HepG2 (cell line): ENCODE data around the gene S100A16. TPM values are rescaled to one million over a fixed set of nuclear protein-coding genes. Genes with fewer than 3 reads are reported as not detected.

Experiments
- ARID2 ChIP-seq: sonication (generic); formaldehyde crosslinking; IDR thresholded peaks from 2 replicates; pipeline ENCODE4 v1.8.1; 2022; ENCODE audit warnings: mild to moderate bottlenecking, missing genetic modification reagents, borderline replicate concordance
- ELF4 ChIP-seq: sonication (generic); formaldehyde crosslinking; IDR thresholded peaks from 2 replicates; pipeline ENCODE4 v1.5.0; 2020; ENCODE audit warnings: missing genetic modification reagents, mild to moderate bottlenecking, moderate library complexity, borderline replicate concordance
- ERF ChIP-seq: IDR thresholded peaks from 2 replicates; pipeline ENCODE4 v1.6.1; 2018; ENCODE audit warnings: missing biosample characterization, missing genetic modification reagents
- GATA4 ChIP-seq: sonication (generic); IDR thresholded peaks from 2 replicates; pipeline ENCODE4 v1.6.1; 2016; ENCODE audit warnings: antibody characterized with exemption, low read depth, borderline replicate concordance
- GLI4 ChIP-seq: sonication (generic); formaldehyde crosslinking; IDR thresholded peaks from 2 replicates; pipeline ENCODE4 v1.5.1; 2020; ENCODE audit warnings: missing genetic modification reagents, mild to moderate bottlenecking, moderate library complexity, borderline replicate concordance
- HES4 ChIP-seq: sonication (generic); formaldehyde crosslinking; IDR thresholded peaks from 2 replicates; pipeline ENCODE4 v1.9.0; 2021; ENCODE audit warnings: mild to moderate bottlenecking, missing genetic modification reagents, borderline replicate concordance
- MLLT10 ChIP-seq: sonication (generic); formaldehyde crosslinking; IDR thresholded peaks from 2 replicates; pipeline ENCODE4 v1.4.0; 2020; ENCODE audit warnings: missing genetic modification reagents
- NONO ChIP-seq, 2 experiments: fragments of 450-650 bp in 1 of 2; sonication (generic) in 1 of 2; formaldehyde crosslinking in 1 of 2; IDR thresholded peaks in 1 of 2; conservative IDR thresholded peaks in 1 of 2; 2 replicates each; pipeline versions ENCODE4 v1.6.1 to v1.8.0; 2017 to 2022; ENCODE audit warnings: mild to moderate bottlenecking in 1 of 2, missing genetic modification reagents in 1 of 2, moderate library complexity in 1 of 2
- SETDB1 ChIP-seq: sonication (generic); formaldehyde crosslinking; IDR thresholded peaks from 2 replicates; pipeline ENCODE4 v1.5.1; 2020; ENCODE audit warnings: missing genetic modification reagents, mild to moderate bottlenecking, borderline replicate concordance
- TGIF2 ChIP-seq: IDR thresholded peaks from 2 replicates; pipeline ENCODE4 v1.6.1; 2016; ENCODE audit warnings: control low read depth, missing compliant biosample characterization
- ZKSCAN8 ChIP-seq: IDR thresholded peaks from 2 replicates; pipeline ENCODE4 v1.6.1; 2016; ENCODE audit warnings: borderline replicate concordance, missing genetic modification reagents, missing compliant biosample characterization
- ZNF101 ChIP-seq: sonication (generic); formaldehyde crosslinking; IDR thresholded peaks from 2 replicates; pipeline ENCODE4 v1.4.0; 2020; ENCODE audit warnings: mild to moderate bottlenecking, low read depth, missing genetic modification reagents, borderline replicate concordance
- ZNF143 ChIP-seq: sonication (generic); formaldehyde crosslinking; IDR thresholded peaks from 2 replicates; pipeline ENCODE4 v1.4.0; 2020; ENCODE audit warnings: missing genetic modification reagents
- ZNF224 ChIP-seq: sonication (generic); formaldehyde crosslinking; IDR thresholded peaks from 2 replicates; pipeline ENCODE4 v1.5.0; 2020; ENCODE audit warnings: mild to moderate bottlenecking, missing genetic modification reagents
- ZNF253 ChIP-seq: sonication (generic); formaldehyde crosslinking; IDR thresholded peaks from 2 replicates; pipeline ENCODE4 v1.8.0; 2022; ENCODE audit warnings: mild to moderate bottlenecking, missing genetic modification reagents, borderline replicate concordance
- ZNF317 ChIP-seq: sonication (generic); formaldehyde crosslinking; IDR thresholded peaks from 2 replicates; pipeline ENCODE4 v1.5.0; 2020; ENCODE audit warnings: mild to moderate bottlenecking, missing genetic modification reagents
- ZNF557 ChIP-seq: sonication (generic); formaldehyde crosslinking; IDR thresholded peaks from 2 replicates; pipeline ENCODE4 v1.4.0; 2020; ENCODE audit warnings: missing genetic modification reagents
- ZNF75D ChIP-seq: sonication (generic); formaldehyde crosslinking; IDR thresholded peaks from 2 replicates; pipeline ENCODE4 v1.8.1; 2023; ENCODE audit warnings: missing genetic modification reagents, mild to moderate bottlenecking, borderline replicate concordance
- ZNF790 ChIP-seq: sonication (generic); formaldehyde crosslinking; IDR thresholded peaks from 2 replicates; pipeline ENCODE4 v1.8.0; 2022; ENCODE audit warnings: missing genetic modification reagents, mild to moderate bottlenecking, borderline replicate concordance
- ZNF83 ChIP-seq: sonication (generic); formaldehyde crosslinking; IDR thresholded peaks from 2 replicates; pipeline ENCODE4 v1.4.0; 2020; ENCODE audit warnings: missing genetic modification reagents, mild to moderate bottlenecking, borderline replicate concordance
- ZSCAN30 ChIP-seq: sonication (generic); formaldehyde crosslinking; IDR thresholded peaks from 2 replicates; pipeline ENCODE4 v1.5.0; 2020; ENCODE audit warnings: mild to moderate bottlenecking, missing genetic modification reagents
- polyA plus RNA-seq, 8 experiments: library from polyadenylated mRNA; depleted of rRNA in 3 of 8; stranded (reverse) in 7 of 8; unstranded in 1 of 8; fragments of >200 nt; fragmentation: Illumina TruSeq in 4 of 8; extraction: Trizol in 4 of 8; gene quantifications; 2 replicates each; pipeline versions ENCODE4 v1.2.1 to v1.2.3, GENCODE V29; 2011 to 2016; ENCODE audit warnings: low read depth in 4 of 8, missing spikeins in 1 of 8, mixed read lengths in 1 of 8; ENCODE audit not compliant: insufficient read depth in 1 of 8
- total RNA-seq, 5 experiments: library from RNA; depleted of rRNA; stranded (reverse); fragments of >200 nt; fragmentation: Illumina TruSeq; extraction: Trizol; gene quantifications; 2 replicates each; pipeline ENCODE4 v1.2.3, GENCODE V29; 2016; ENCODE audit warnings: low read depth in 1 of 5
- TF ChIP-seq, protein P1 (sequence below): sonication (generic); formaldehyde crosslinking; IDR thresholded peaks from 2 replicates; pipeline ENCODE4 v1.4.0; 2020; ENCODE audit warnings: missing genetic modification reagents
- TF ChIP-seq, protein P2 (sequence below): sonication (generic); formaldehyde crosslinking; conservative IDR thresholded peaks from 2 replicates; pipeline ENCODE4 v1.4.0; 2020; ENCODE audit warnings: missing genetic modification reagents
- TF ChIP-seq, protein P3 (sequence below): sonication (generic); formaldehyde crosslinking; IDR thresholded peaks from 2 replicates; pipeline ENCODE4 v1.5.0; 2020; ENCODE audit warnings: missing genetic modification reagents

S100A16 gene
- total and polyA plus RNA-seq, 2 of the 13 experiments (the other 11 are each of a cell fraction or from before 2014, with no cell fraction given): 46.0 to 195 TPM

DNA sequence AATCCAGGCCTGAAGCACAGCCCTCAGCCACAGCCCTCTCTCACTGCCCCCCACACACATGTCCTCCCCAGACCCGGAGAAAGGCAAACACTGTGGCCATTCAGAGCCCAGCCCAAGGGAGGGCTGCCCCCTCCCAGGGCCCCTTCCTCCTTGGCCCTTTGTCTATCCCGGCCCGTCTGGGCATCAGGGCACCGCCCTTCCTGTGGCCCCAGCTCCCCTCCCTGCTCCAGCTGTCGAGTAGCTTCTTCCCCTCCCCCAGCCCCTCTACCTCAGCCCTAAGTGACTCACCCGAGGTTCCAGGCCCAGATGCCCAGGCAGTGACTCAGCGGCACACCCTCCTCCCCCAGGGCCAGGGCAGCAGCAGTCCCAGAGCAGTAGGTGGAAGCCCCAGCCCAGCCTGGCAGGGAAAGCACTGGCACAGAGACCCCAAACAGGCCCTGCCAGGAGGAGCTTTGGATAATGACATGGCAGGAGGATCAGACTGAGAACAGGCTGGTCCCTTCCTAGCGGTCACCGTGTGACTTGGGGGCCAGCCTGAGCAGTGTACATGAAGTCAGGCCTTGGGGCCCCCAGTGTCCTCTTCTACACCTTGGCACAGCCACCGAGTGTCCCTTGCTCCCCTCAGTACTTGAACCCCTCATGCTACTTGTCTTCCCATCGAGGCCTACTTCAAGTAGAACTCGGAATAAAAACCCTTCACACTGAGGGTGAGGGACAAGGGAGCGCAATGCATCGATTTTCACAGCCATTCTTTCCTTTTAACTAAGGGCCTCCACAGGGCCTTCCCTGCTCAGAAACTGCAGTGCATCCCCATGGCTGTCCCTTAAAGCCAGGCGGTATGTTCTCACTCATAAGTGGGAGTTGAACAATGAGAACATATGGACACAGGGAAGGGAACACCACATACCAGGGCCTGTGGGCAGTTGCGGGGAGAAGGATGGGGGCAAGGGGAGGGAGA, 46.2 kb downstream of the S100A16 start (continued):
- TF ChIP-seq, protein P1, sequence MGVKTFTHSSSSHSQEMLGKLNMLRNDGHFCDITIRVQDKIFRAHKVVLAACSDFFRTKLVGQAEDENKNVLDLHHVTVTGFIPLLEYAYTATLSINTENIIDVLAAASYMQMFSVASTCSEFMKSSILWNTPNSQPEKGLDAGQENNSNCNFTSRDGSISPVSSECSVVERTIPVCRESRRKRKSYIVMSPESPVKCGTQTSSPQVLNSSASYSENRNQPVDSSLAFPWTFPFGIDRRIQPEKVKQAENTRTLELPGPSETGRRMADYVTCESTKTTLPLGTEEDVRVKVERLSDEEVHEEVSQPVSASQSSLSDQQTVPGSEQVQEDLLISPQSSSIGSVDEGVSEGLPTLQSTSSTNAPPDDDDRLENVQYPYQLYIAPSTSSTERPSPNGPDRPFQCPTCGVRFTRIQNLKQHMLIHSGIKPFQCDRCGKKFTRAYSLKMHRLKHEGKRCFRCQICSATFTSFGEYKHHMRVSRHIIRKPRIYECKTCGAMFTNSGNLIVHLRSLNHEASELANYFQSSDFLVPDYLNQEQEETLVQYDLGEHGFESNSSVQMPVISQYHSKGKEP (CRISPR knock-in tag): no peak
- no peak for TF ChIP-seq TGIF2 (CRISPR knock-in tag)
- TF ChIP-seq ZNF317 (CRISPR knock-in tag): no peak
- TF ChIP-seq ZSCAN30: no peak
- TF ChIP-seq, protein P2, sequence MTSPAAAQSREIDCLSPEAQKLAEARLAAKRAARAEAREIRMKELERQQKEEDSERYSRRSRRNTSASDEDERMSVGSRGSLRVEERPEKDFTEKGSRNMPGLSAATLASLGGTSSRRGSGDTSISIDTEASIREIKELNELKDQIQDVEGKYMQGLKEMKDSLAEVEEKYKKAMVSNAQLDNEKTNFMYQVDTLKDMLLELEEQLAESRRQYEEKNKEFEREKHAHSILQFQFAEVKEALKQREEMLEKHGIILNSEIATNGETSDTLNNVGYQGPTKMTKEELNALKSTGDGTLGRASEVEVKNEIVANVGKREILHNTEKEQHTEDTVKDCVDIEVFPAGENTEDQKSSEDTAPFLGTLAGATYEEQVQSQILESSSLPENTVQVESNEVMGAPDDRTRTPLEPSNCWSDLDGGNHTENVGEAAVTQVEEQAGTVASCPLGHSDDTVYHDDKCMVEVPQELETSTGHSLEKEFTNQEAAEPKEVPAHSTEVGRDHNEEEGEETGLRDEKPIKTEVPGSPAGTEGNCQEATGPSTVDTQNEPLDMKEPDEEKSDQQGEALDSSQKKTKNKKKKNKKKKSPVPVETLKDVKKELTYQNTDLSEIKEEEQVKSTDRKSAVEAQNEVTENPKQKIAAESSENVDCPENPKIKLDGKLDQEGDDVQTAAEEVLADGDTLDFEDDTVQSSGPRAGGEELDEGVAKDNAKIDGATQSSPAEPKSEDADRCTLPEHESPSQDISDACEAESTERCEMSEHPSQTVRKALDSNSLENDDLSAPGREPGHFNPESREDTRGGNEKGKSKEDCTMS (CRISPR knock-in tag): no peak
- TF ChIP-seq ELF4 (CRISPR knock-in tag): no peak
- TF ChIP-seq ZKSCAN8 (CRISPR knock-in tag): no peak
- TF ChIP-seq ZNF790 (CRISPR knock-in tag): no peak
- TF ChIP-seq ZNF143 (CRISPR knock-in tag): no peak
- TF ChIP-seq MLLT10 (CRISPR knock-in tag): no peak
- TF ChIP-seq ZNF253 (CRISPR knock-in tag): no peak
- TF ChIP-seq GLI4: no peak
- TF ChIP-seq ZNF83 (CRISPR knock-in tag): no peak
- no peak for TF ChIP-seq ZNF557 (CRISPR knock-in tag)
- 0 out of 2 replicates have a peak, but pooled peaks have one; percentile 18 for TF ChIP-seq ERF (CRISPR knock-in tag)
- no peak for TF ChIP-seq GATA4
- TF ChIP-seq ARID2 (CRISPR knock-in tag): 0 out of 2 replicates have a peak, but pooled peaks have one; percentile 36
- TF ChIP-seq ZNF101 (CRISPR knock-in tag): no peak
- no peak for TF ChIP-seq SETDB1 (CRISPR knock-in tag)
- no peak for TF ChIP-seq ZNF75D
- no peak for TF ChIP-seq NONO (IDR thresholded peaks at IDR 0.05)
- TF ChIP-seq NONO (CRISPR knock-in tag; conservative IDR thresholded peaks at IDR 0.05): no peak
- no peak for TF ChIP-seq ZNF224 (CRISPR knock-in tag)
- TF ChIP-seq, protein P3, sequence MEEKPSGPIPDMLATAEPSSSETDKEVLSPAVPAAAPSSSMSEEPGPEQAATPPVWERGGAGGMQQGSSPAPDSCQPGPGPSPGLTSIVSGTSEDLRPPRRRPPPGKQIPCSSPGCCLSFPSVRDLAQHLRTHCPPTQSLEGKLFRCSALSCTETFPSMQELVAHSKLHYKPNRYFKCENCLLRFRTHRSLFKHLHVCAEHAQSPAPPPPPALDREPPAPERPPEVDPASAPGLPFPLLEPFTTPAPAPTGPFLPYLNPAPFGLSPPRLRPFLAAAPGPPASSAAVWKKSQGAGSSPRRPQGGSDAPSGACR (CRISPR knock-in tag): no peak
- no peak for TF ChIP-seq HES4 (CRISPR knock-in tag)
